Sciatic nerve (tissue), 2 donors: ENCODE measurements around the gene ZNF438. TPM values are rescaled to one million over a fixed set of nuclear protein-coding genes. Genes with fewer than 3 reads are reported as not detected.
"Not testable (repeated sequence)": the region's sequence is repeated elsewhere in the genome, so short reads cannot be mapped to it uniquely, and the experiment has no call there.

ENCODE experiments used
- ATAC-seq: fragments of 200-7000 bp; cut with Tn5 transposase; one replicate; pipeline ENCODE4 v1.9.1; 2020; ENCODE audit warnings: mild to moderate bottlenecking, moderate library complexity
- DNase-seq: peaks from one replicate; pipeline ENCODE4 v3.0.0-alpha.2; 2020; ENCODE audit warnings: low spot score
- intact Hi-C: fragments of 100-400 bp; cut with DNase I; formaldehyde crosslinking; loops from one replicate; pipeline ENCODE4 v1.14.2; 2022
- total RNA-seq: library from RNA; stranded (reverse); fragmentation: NEBNext Ultra II Directional; extraction: Animal tissue kit (Norgen Biotek cat#: 25700); gene quantifications from one replicate; pipeline ENCODE4 v1.2.1, GENCODE V29; 2021
- donor health status: DM: no; HTN: no; CAD: no.
- donor health status: DM: no; HTN: no; CAD: no.

Gene ZNF438
- total RNA-seq, 1 donor from 2014 or later = 15.3 TPM

- intact Hi-C loops = no loop called here
- DNase-seq (no peak), ATAC-seq (no peak)
Observed at GRCh38 chr10:31055573-31056251, 24.0 kb upstream of the ZNF438 start.

GRCh38 chr10:31051703-31052102 is 20.0 kb upstream of the ZNF438 start:
- intact Hi-C loops = no loop called here
- no peak for ATAC-seq

GRCh38 chr10:31042670-31043069 is 11.0 kb upstream of the ZNF438 start:
- DNase-seq (no peak), ATAC-seq (no peak)
- intact Hi-C loops = no loop called here

More at GRCh38 chr10:31051703-31052102, 20.0 kb upstream of the ZNF438 start:
- no peak for DNase-seq

- DNase-seq (no peak), ATAC-seq (no peak)
- intact Hi-C loops = no loop called here
Observed at GRCh38 chr10:31041011-31041410, 9.3 kb upstream of the ZNF438 start.

- intact Hi-C loops, DNase-seq, ATAC-seq: not testable (repeated sequence)
Observed at GRCh38 chr10:31039006-31039405, 7.3 kb upstream of the ZNF438 start.

GRCh38 chr10:31037749-31038148 is 6.1 kb upstream of the ZNF438 start:
- no peak for ATAC-seq

GRCh38 chr10:31036209-31036608 is 4.5 kb upstream of the ZNF438 start:
- intact Hi-C loops = no loop called here
- DNase-seq (no peak), ATAC-seq (no peak)

More at GRCh38 chr10:31037749-31038148, 6.1 kb upstream of the ZNF438 start:
- intact Hi-C loops = no loop called here
- DNase-seq = no peak

GRCh38 chr10:31035266-31035798 is 3.7 kb upstream of the ZNF438 start:
- no peak for ATAC-seq
- no peak for DNase-seq
- intact Hi-C loops = no loop called here

- intact Hi-C loops = no loop called here
- DNase-seq = no peak
- no peak for ATAC-seq
Observed at GRCh38 chr10:31034098-31034909, 2.6 kb upstream of the ZNF438 start.

GRCh38 chr10:31033147-31033546 is 1.5 kb upstream of the ZNF438 start:
- ATAC-seq = no peak
- intact Hi-C loops = no loop called here
- no peak for DNase-seq

- ATAC-seq (peak; percentile 96), DNase-seq (peak; percentile 99)
- intact Hi-C loops = no loop called here
Observed at GRCh38 chr10:31032258-31033132, 830 bp upstream of the ZNF438 start.

- DNase-seq (no peak), ATAC-seq (no peak)
- intact Hi-C loops = no loop called here
Observed at GRCh38 chr10:31031205-31031557, 484 bp downstream of the ZNF438 start.

- intact Hi-C loops = no loop called here
- DNase-seq = no peak
- no peak for ATAC-seq
Observed at GRCh38 chr10:31030800-31031199, 865 bp downstream of the ZNF438 start.

- ATAC-seq (no peak), DNase-seq (no peak)
- intact Hi-C loops = no loop called here
Observed at GRCh38 chr10:31030260-31030659, 1.4 kb downstream of the ZNF438 start.

GRCh38 chr10:31028081-31028480 is 3.6 kb downstream of the ZNF438 start:
- ATAC-seq (no peak), DNase-seq (no peak)
- intact Hi-C loops = no loop called here

- intact Hi-C loops, DNase-seq, ATAC-seq: not testable (repeated sequence)
Observed at GRCh38 chr10:31026279-31026678, 5.4 kb downstream of the ZNF438 start.

GRCh38 chr10:31025142-31025541 is 6.5 kb downstream of the ZNF438 start:
- intact Hi-C loops = no loop called here
- DNase-seq (no peak), ATAC-seq (no peak)

- intact Hi-C loops = no loop called here
- ATAC-seq = no peak
- DNase-seq = no peak
Observed at GRCh38 chr10:31023558-31023957, 8.1 kb downstream of the ZNF438 start.

GRCh38 chr10:31020209-31020608 is 11.5 kb downstream of the ZNF438 start:
- intact Hi-C loops = no loop called here
- DNase-seq (no peak), ATAC-seq (peak; percentile 74)
